K562 (cell line): Measurements from ENCODE around the gene KCNV2. TPM values are rescaled to one million over a fixed set of nuclear protein-coding genes. Genes with fewer than 3 reads are reported as not detected.

Experiments
- ATAC-seq: fragments of 200-7000 bp; cut with Tn5 transposase; 3 replicates; pipeline ENCODE4 v1.9.1; 2020; ENCODE audit warnings: moderate library complexity
- BruUV-seq: library from RNA; stranded (reverse); fragments of 400-500 nt; replicated peaks from 2 replicates; lab custom pipeline; 2021; lab: Mats Ljungman, UMichigan
- CTCF ChIA-PET: fragments of 300-600 bp; formaldehyde crosslinking; extraction: SDS; loops from one replicate; lab custom pipeline; 2021; ENCODE audit warnings: low intra/inter-chr PET ratio; lab: Yijun Ruan, JAX
- POLR2A ChIA-PET: fragments of 300-600, 350-650 bp; sonication (Branson Sonifier 250); formaldehyde crosslinking; extraction: SDS; loops from one replicate; lab custom pipeline; 2021; ENCODE audit warnings: antibody characterized with exemption, inconsistent platforms; lab: Yijun Ruan, JAX
- DNase-seq, 4 experiments: peaks; one replicate each; pipeline versions ENCODE4 v3.0.0 to v3.0.0-alpha.2; 2011 to 2018; ENCODE audit warnings: low spot score in 3 of 4, mixed read lengths in 3 of 4; ENCODE audit errors: extremely low read depth in 1 of 4
- FAIRE-seq: peaks from 2 replicates; lab custom pipeline; 2011; peaks lifted over from hg19 to GRCh38; lab: Jason Lieb, UNC
- H2AFZ ChIP-seq: 2 replicates; pipeline ENCODE4 v1.6.0; 2011; ENCODE audit warnings: low read depth, low read length, control low read depth, inconsistent platforms
- H3K27ac ChIP-seq: fragments of 200-600 bp; 3 replicates; pipeline ENCODE4 v1.8.0; 2011; ENCODE audit warnings: low read depth, mild to moderate bottlenecking, control low read depth, inconsistent platforms, low read length, moderate library complexity, mixed read lengths; ENCODE audit errors: extremely low read depth
- H3K27me3 ChIP-seq, 2 experiments: fragments of 300-600 bp in 1 of 2; 2 replicates in 1 of 2; 3 replicates in 1 of 2; pipeline versions ENCODE4 v1.6.0 to v1.8.0; 2011; ENCODE audit warnings: inconsistent platforms in 2 of 2, low read length in 2 of 2, mild to moderate bottlenecking in 1 of 2, mixed read lengths in 1 of 2, moderate library complexity in 1 of 2; ENCODE audit not compliant: control insufficient read depth in 2 of 2, insufficient read depth in 2 of 2
- H3K36me3 ChIP-seq: fragments of 300-600 bp; 3 replicates; pipeline ENCODE4 v1.8.0; 2011; ENCODE audit warnings: mild to moderate bottlenecking, low read length, inconsistent platforms; ENCODE audit not compliant: control insufficient read depth, insufficient read depth
- H3K4me1 ChIP-seq, 2 experiments: fragments of 200-600 bp in 1 of 2; replicated peaks in 1 of 2; 2 replicates in 1 of 2; 3 replicates in 1 of 2; pipeline versions ENCODE4 v1.5.1 to v1.8.0; 2011; ENCODE audit warnings: inconsistent platforms in 2 of 2, low read length in 2 of 2, mild to moderate bottlenecking in 1 of 2, mixed read lengths in 1 of 2, moderate library complexity in 1 of 2; ENCODE audit not compliant: control insufficient read depth in 2 of 2, insufficient read depth in 2 of 2
- H3K4me2 ChIP-seq: 2 replicates; pipeline ENCODE4 v1.6.1; 2011; ENCODE audit warnings: low read length, control low read depth, inconsistent platforms, mixed read lengths; ENCODE audit not compliant: insufficient read depth
- H3K4me3 ChIP-seq: fragments of 200-600 bp; sonication (generic), shearing (Covaris generic); 2 replicates; pipeline ENCODE4 v1.5.1; 2016; ENCODE audit warnings: control low read depth, inconsistent platforms
- H3K79me2 ChIP-seq: fragments of 200-600 bp; 3 replicates; pipeline ENCODE4 v1.8.0; 2011; ENCODE audit warnings: low read length, inconsistent platforms; ENCODE audit not compliant: control insufficient read depth, insufficient read depth
- H3K9ac ChIP-seq, 2 experiments: 2 replicates each; pipeline versions ENCODE4 v1.6.0 to v1.6.1; 2011; ENCODE audit warnings: low read depth in 2 of 2, low read length in 2 of 2, control low read depth in 1 of 2, inconsistent platforms in 1 of 2, mild to moderate bottlenecking in 1 of 2, mixed read lengths in 1 of 2; ENCODE audit not compliant: insufficient read depth in 1 of 2
- H3K9me1 ChIP-seq: one replicate; pipeline ENCODE4 v1.6.0; 2011; ENCODE audit warnings: inconsistent platforms, mild to moderate bottlenecking, low read length, moderate library complexity; ENCODE audit not compliant: control insufficient read depth, insufficient read depth
- H3K9me3 ChIP-seq: replicated peaks from 2 replicates; pipeline ENCODE4 v1.5.1; 2011; ENCODE audit warnings: low read depth, low read length, inconsistent platforms; ENCODE audit not compliant: control insufficient read depth, insufficient read depth
- H4K20me1 ChIP-seq: replicated peaks from 2 replicates; pipeline ENCODE4 v1.6.1; 2011; ENCODE audit warnings: low read length, inconsistent platforms, mixed read lengths; ENCODE audit not compliant: control insufficient read depth, insufficient read depth
- E2F1 ChIP-seq: sonication (generic); formaldehyde crosslinking; IDR thresholded peaks from 2 replicates; pipeline ENCODE4 v1.8.1; 2023; ENCODE audit warnings: mild to moderate bottlenecking, missing genetic modification reagents, moderate library complexity
- EWSR1 ChIP-seq: fragments of 450-650 bp; IDR thresholded peaks from 2 replicates; pipeline ENCODE4 v1.6.1; 2018; ENCODE audit warnings: borderline replicate concordance, mild to moderate bottlenecking, low read depth, moderate library complexity; ENCODE audit not compliant: partially characterized antibody
- MTA1 ChIP-seq: fragments of 450-650 bp; IDR thresholded peaks from 2 replicates; pipeline ENCODE4 v1.6.1; 2017; ENCODE audit warnings: borderline replicate concordance
- PCBP1 ChIP-seq: fragments of 200-400 bp; formaldehyde crosslinking; IDR thresholded peaks from 2 replicates; pipeline ENCODE4 v1.6.1; 2018; ENCODE audit warnings: mild to moderate bottlenecking, low read depth, low read length; ENCODE audit not compliant: poor library complexity, severe bottlenecking
- SREBF2 ChIP-seq: sonication (generic); formaldehyde crosslinking; IDR thresholded peaks from 2 replicates; pipeline ENCODE4 v1.4.0; 2020; ENCODE audit warnings: mild to moderate bottlenecking, missing genetic modification reagents
- TCF7 ChIP-seq: sonication (generic); IDR thresholded peaks from 2 replicates; pipeline ENCODE4 v1.6.1; 2016; ENCODE audit warnings: antibody characterized with exemption, borderline replicate concordance
- TEAD2 ChIP-seq: fragments of 450-650 bp; IDR thresholded peaks from 2 replicates; pipeline ENCODE4 v1.6.1; 2016; ENCODE audit warnings: missing genetic modification characterization, control low read depth, missing compliant biosample characterization
- ZNF239 ChIP-seq: fragments of 250-450 bp; sonication (Bioruptor Pico); IDR thresholded peaks from 2 replicates; pipeline ENCODE4 v1.4.0; 2020; ENCODE audit warnings: mild to moderate bottlenecking
- WGBS: fragments of 100-300 bp; shearing (Covaris generic); methylation state at CpG from one replicate; pipeline ENCODE4 v1.1.6; 2016; ENCODE audit warnings: low coverage, mixed read lengths; ENCODE audit not compliant: insufficient coverage; ENCODE audit errors: missing lambda C conversion rate; 5-methylcytosine and 5-hydroxymethylcytosine counted together
- in situ Hi-C: fragments of 300-500 bp; cut with MboI; formaldehyde crosslinking; loops from 4 replicates; pipeline ENCODE4 v1.15.0; 2018; ENCODE audit warnings: inconsistent platforms, mixed read lengths
- intact Hi-C: fragments of 100-400 bp; cut with micrococcal nuclease; formaldehyde crosslinking; loops from 2 replicates; pipeline ENCODE4 v1.14.2; 2022
- polyA plus RNA-seq, 8 experiments: library from polyadenylated mRNA; depleted of rRNA in 4 of 8; stranded (reverse) in 5 of 8; unstranded in 3 of 8; fragments of >200 nt; fragmentation: Nextera tagmentation in 2 of 8; fragmentation: Illumina TruSeq in 1 of 8; extraction: Ambion mirVana in 2 of 8; extraction: Trizol in 1 of 8; gene quantifications; 2 replicates each; pipeline versions ENCODE4 v1.2.1 to v1.2.3, GENCODE V29; 2011 to 2014; ENCODE audit warnings: inconsistent platforms in 1 of 8, missing spikeins in 1 of 8
- total RNA-seq, 7 experiments: library from RNA; depleted of rRNA in 6 of 7; stranded (reverse); fragments of >200 nt in 6 of 7; fragmentation: Illumina TruSeq in 2 of 7; extraction: Trizol in 2 of 7; gene quantifications; 2 replicates each; pipeline versions ENCODE4 v1.2.1 to v1.2.3, GENCODE V29; 2011 to 2021; ENCODE audit warnings: low replicate concordance in 1 of 7

Gene KCNV2
- total and polyA plus RNA-seq, 9 of the 15 experiments (the other 6 are each of a cell fraction or from before 2014, with no cell fraction given): 0.03 TPM; not detected in 8

DNA sequence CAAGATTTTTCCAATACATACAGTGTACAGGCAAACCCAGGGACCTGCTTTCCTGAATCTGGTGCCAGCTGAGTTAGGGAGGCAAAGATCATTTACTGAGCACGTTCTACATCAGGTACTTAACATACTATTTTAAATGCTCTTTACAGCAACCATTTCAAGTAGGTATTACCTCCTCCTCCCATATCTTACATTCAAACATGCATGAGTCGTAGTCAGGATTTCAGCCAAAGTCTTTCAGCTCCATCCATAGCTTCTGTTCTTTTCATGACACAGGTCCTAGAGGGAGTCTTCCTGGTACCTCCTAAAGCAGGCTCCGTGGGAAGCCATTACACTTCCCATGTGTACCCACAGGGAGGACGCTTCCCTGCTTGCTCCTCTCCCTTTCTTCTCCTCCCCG, 11.7 kb downstream of the KCNV2 start:
- intact Hi-C loops: loop anchor here (5.0 kb wide), 1 partner anchor 392 kb away; no protein-coding TSS in a partner anchor
- 60% methylated on average over 2 of the region's 5 CpGs for WGBS
- no peak overlapping the region for H3K4me2 ChIP-seq

GRCh38 chr9:2729721-2730120, 12.4 kb downstream of the KCNV2 start:
- Histone ChIP-seq H2AFZ (no peak overlapping the region), H3K9ac (no peak overlapping the region), H3K4me3 (no peak overlapping the region), H3K27ac (no peak overlapping the region), H3K4me2 (no peak overlapping the region), H3K79me2 (no peaks in the 10 kb centered on the region), H4K20me1 (no peaks in the 10 kb centered on the region), H3K27me3 (no peaks in the 10 kb centered on the region), H3K9me1 (no peaks in the 10 kb centered on the region), H3K9me3 (no peaks in the 10 kb centered on the region), H3K36me3 (0 out of 3 replicates have a peak, but pooled peaks cover 2% of the 10 kb centered on the region), H3K4me1 (peaks cover 0 to 4% of the 10 kb centered on the region in 2 experiments; a peak in 2 of 5 replicates)
- ChIA-PET POLR2A (no interaction called here), CTCF (no interaction called here)
- FAIRE-seq: no peak
- in situ Hi-C loops: no loop called here
- intact Hi-C loops: loop anchor here (5.0 kb wide), 1 partner anchor 392 kb away; no protein-coding TSS in a partner anchor
- no peak for TF ChIP-seq PCBP1
- TF ChIP-seq TCF7: no peak
- no peak for TF ChIP-seq MTA1
- no peak for TF ChIP-seq E2F1 (CRISPR knock-in tag)
- no peak for TF ChIP-seq ZNF239 (CRISPR knock-in tag)
- no TSS peak for BruUV-seq
- 54% methylated on average over 3 of the region's 3 CpGs for WGBS
- no peak for DNase-seq
- ATAC-seq: no peak

More for the DNA sequence above, 11.7 kb downstream of the KCNV2 start:
- no peak for ATAC-seq
- Histone ChIP-seq H3K9me3 (no peaks in the 10 kb centered on the region), H3K79me2 (no peaks in the 10 kb centered on the region), H4K20me1 (no peaks in the 10 kb centered on the region), H3K27ac (no peak overlapping the region), H3K4me1 (peaks cover 0 to 4% of the 10 kb centered on the region in 2 experiments; a peak in 2 of 5 replicates), H3K9ac (no peak overlapping the region), H3K4me3 (no peak overlapping the region), H3K9me1 (no peaks in the 10 kb centered on the region), H3K36me3 (no peaks in the 10 kb centered on the region), H2AFZ (no peak overlapping the region), H3K27me3 (no peaks in the 10 kb centered on the region)
- ChIA-PET POLR2A (no interaction called here), CTCF (interaction anchor here (1.0 kb wide), 1 partner anchor 497 kb away, joined by 3 read pairs; no protein-coding TSS in a partner anchor)
- FAIRE-seq: no peak
- BruUV-seq: no TSS peak
- in situ Hi-C loops: no loop called here
- no peak for TF ChIP-seq EWSR1
- TF ChIP-seq TEAD2 (tag): no peak
- no peak for TF ChIP-seq SREBF2 (CRISPR knock-in tag)
- no peak for DNase-seq
